Measurements from ENCODE around the gene SH3GL1.

DNA sequence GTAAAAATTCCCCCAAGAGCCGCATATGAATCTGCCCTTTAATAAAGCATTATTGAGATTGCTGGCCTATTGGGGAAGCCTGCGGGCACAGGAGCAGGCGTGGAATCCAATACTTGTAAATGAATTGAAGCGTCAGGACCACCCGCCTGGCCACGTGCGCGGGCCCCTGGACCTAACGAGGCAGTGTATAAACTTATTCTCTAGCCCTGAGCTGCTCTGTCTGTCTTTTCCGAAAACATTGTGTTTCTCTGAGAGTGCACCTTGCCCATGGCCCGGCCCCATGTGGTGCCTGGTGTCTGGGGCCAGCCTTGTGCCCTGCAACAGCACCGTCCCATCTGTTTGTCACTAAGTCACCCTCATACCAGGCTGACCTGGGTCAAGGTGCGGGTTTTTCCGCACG lies 42.8 kb upstream of the SH3GL1 start:
- TF ChIP-seq, protein P1, sequence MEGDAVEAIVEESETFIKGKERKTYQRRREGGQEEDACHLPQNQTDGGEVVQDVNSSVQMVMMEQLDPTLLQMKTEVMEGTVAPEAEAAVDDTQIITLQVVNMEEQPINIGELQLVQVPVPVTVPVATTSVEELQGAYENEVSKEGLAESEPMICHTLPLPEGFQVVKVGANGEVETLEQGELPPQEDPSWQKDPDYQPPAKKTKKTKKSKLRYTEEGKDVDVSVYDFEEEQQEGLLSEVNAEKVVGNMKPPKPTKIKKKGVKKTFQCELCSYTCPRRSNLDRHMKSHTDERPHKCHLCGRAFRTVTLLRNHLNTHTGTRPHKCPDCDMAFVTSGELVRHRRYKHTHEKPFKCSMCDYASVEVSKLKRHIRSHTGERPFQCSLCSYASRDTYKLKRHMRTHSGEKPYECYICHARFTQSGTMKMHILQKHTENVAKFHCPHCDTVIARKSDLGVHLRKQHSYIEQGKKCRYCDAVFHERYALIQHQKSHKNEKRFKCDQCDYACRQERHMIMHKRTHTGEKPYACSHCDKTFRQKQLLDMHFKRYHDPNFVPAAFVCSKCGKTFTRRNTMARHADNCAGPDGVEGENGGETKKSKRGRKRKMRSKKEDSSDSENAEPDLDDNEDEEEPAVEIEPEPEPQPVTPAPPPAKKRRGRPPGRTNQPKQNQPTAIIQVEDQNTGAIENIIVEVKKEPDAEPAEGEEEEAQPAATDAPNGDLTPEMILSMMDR (conservative IDR thresholded peaks at IDR 0.05; ENCODE audit: low read depth, low read length), result no peak
- TF ChIP-seq POLR2A (IDR thresholded peaks at IDR 0.05; ENCODE audit: low read depth, low read length) (no peak), RFX5 (IDR thresholded peaks at IDR 0.05; ENCODE audit: low read depth, low read length) (no peak), MXI1 (IDR thresholded peaks at IDR 0.05; ENCODE audit: borderline replicate concordance, low read depth, low read length) (no peak), SMC3 (IDR thresholded peaks at IDR 0.05; ENCODE audit: low read depth, low read length) (no peak), RAD21 (IDR thresholded peaks at IDR 0.05; ENCODE audit: low read length) (no peak), RCOR1 (IDR thresholded peaks at IDR 0.05; ENCODE audit: insufficient replicate concordance, low read length) (no peak)

Data from IMR-90 (cell line).